Superior temporal gyrus (tissue), 1 donor: ENCODE measurements around the gene CRACDL.
"Not testable (repeated sequence)": the region's sequence is repeated elsewhere in the genome, so short reads cannot be mapped to it uniquely, and the experiment has no call there.

Experiments
- DNase-seq: peaks from one replicate; pipeline ENCODE4 v3.0.0-alpha.2; 2016; ENCODE audit errors: extremely low spot score

Gene CRACDL

DNA sequence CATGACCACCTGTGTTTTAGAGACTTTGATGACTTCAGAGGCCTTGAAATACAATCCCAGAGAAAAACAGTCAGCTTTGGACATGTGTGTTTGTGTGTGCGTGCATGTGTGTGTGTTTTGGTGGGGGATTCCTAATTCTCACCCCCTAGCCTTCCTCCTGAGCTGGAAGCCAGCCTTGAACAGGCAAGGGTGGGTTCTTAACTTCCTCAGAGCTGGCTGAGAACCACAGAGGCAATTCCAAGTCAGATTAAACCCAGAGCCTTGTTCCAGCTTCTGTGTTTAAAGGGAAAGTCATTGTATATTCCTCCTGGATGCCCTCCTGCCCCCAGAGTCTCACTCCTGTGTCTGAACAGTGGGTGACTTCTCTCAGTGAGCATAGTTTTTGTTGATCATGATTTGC lies 159.9 kb downstream of the CRACDL start:
- no peak for DNase-seq

DNA sequence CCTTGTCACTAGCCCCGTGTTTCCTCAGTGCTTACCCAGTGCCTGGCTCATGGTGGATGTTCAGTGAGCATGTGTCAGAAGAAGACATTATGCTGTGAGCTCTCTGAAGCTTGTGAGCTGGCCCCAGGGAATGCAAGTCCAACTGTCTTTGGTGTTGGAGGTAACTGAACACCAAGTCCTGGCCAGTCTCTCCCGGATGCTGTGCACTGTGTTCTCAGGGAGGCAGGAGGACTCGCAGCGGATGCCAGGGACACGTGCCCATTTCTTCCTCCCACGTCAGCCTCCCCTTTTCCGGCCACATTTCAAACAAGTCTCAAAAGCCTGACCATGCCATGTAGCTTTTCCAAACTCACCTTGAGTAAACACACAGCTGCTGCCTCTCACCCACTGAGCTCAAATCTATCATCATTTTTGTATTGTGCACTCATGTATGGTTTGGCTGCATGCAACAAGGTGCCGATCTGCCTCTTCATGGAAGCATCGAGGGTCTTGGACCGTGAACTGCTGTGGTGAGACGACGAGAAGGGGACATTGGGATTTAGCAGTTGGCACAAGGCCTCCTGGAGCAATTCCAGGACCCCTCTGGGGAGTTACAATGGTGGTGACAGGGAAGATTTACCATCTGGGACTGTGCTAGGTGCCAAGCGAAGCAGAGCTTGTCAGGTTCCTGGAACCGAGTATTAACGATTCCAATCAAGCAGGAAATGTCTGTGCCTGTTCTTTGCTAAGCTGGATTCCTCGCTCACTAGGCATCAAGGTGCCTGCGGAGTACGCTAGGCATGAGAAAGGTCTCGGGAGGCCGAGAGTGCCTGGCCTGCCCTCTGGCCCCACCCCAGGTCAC lies 160.7 kb downstream of the CRACDL start:
- DNase-seq, result no peak

DNA sequence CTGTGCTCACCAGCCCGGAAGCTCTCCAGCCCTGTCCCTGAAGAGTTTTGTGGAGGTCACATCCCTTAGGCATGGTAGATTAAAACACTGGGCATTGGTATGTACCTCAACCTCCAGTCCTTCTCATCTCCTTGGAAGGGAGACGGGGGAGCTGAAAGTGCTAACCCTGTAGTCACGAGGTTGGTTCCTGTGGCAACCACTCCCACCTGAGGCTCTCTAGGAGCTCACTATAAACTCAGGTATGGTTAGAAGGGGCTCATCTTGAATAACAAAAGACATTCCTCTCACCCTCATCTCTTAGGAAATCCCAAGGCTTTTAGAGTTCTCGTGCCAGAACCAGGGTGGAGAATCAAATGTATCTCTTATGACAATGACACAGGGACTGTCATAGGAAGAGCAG lies 162.1 kb downstream of the CRACDL start:
- no peak for DNase-seq

DNA sequence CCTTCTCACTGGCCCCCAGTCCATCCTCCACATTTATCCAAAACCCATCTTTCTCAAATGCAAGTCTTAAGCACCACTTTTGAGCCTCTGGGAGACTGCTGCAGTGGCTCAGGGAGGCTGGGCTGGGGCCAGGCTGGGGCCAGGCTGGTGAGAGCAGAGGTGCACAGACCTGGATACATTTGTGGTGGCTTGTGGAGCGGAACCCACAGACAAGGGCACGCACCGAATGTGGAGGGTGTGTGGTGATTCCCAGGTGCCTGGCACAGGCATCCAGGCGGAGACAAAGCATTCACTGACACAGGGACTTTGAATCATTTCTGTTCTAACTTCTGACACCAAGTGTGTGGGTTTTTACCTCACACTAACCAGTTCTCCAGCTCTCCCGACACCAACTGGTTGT lies 162.9 kb downstream of the CRACDL start:
- DNase-seq, result no peak

DNA sequence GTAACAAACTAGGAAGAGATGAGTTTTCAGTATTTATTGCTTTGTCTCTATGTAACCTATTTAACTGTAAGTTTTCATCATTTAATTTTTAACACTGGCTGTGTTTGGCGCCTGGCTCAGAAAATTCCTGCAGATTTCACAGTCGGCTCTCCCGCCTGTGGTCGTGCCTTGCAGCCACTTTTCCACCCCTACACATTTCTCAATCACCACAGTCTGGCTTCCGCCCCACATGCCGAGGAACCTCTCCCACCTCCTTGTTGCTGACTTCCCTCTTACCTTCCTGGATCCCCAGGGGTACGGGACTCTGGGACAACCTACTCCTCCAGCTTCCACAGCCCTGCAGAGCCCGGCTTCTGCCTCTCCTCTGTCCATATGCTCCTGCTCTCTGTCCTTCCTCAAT lies 163.5 kb downstream of the CRACDL start:
- no peak for DNase-seq

DNA sequence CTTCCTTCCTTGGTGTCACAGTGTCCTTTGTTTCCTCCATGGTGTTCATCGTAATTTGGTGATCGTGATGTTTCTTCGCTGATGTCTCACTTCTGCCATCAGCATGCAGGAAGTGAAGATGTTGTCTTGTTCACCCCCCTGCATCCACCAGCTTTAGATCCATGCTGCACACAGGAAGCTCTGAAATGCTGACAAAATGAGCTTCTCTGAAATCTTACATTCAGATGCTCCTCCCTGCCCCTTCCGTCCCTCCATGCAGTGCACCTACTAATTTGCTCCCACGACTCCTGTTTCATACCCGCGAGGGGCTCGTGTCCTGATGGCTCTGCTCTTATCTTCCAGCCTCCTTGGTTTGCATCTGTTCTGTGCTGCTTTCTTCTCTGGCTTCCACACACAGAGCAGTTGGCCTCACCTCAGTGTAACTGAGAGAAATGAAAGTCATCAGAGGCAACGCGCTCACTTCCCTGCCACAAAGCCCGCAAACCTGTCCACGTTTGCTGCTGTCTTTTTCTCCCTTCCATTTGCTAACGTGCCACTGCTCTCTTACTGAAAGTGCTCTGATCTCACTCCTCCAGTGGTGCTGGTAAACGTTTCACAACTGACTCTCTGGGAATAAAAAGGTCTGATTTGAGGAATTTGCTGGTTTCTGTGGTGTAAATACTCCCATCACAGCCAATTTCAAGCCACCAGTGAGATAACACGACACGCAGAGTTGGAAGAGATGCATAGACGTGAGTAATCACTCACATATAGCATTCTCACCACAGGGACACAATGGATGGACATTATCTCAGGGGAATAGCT lies 164.1 kb downstream of the CRACDL start:
- DNase-seq, result no peak

DNA sequence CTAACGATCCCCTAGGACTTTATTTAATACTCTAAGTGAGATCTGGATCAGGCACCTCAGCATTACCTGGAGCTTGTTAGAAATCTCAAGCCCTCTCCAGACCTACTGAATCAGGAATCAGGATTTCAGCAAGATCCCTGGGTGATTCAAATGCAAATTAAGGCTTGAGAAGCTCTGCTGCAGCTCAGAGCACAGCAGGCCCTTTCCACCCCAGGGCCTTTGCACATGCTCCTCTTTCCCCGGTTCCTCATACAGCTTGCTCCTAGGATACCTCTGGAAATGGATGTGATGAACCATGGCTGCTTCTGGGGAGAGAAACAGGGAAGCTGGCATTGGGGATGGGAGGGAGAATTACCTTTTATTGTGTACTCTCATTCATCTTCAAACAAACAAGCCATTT lies 164.8 kb downstream of the CRACDL start:
- DNase-seq, result no peak

DNA sequence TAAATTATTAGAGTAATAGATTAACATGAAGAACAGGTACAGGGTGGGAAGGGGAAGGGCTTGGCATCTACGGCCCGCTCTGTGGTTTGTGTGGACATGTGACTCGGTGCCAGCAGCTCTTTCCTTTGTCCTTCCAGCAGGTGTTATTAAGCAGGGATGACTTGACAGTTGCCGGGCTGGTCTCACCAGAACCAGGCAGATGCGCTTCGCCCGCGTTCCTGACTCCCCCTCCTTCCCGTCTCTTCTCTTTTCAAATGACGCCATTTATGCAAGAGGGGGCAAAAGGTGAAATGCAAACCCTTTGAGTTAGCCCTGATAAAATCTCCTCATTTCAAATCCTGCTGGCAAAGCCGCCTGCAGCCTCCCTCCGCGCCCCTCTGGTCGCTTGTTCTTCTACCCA lies 166.2 kb downstream of the CRACDL start:
- DNase-seq, result no peak

DNA sequence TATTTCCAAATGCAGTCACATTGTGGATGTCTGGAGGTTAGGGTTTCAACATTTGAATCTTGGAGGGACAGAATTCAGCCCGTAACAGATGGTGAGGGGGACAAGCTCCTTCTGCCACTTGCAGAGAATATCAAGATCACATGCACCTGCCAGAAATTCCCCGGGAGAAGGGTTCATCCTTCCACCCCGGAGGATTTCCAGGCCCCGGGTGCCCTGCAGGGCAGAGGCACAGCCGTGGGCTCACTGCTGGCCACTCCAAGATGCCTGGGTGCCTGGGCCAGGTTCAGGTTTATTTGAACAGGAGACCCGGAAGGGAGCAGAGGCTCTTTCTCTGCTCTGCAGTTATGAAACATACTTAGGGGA lies 166.9 kb downstream of the CRACDL start:
- DNase-seq, result no peak

DNA sequence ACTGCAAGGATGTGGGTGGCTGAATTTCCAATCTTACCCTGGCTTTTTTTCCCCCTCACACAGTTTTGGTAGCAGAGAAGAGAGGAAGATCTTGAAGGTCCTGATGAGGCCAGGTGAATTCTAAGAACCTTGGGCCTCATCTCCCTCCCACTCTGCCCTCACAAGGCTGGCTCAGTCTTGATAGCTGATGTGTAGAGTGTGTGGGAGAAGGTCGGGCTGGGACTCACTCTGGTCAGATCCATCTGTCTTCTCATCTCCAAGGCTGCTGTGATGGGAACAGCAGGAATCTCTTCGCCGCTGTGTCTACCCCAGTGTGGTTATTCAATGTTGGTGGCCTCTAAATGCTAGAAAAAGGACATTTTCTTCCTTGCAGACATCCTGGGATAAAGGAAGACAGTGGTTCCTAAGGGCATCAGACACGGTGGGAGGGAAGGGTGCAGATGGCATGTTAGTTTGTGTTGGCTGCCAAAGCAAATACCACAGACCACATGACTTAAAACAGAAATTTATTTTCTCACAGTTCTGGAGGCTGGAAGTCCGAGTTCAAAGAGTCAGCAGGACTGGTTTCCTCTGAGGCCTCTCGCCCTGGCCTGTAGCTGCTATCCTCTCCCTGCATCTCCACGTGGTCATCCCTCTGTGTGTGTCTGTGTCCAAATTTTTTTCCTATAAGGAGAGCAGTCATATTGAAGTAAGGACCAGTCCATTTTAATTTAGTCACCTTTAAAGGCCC lies 167.5 kb downstream of the CRACDL start:
- no peak for DNase-seq

DNA sequence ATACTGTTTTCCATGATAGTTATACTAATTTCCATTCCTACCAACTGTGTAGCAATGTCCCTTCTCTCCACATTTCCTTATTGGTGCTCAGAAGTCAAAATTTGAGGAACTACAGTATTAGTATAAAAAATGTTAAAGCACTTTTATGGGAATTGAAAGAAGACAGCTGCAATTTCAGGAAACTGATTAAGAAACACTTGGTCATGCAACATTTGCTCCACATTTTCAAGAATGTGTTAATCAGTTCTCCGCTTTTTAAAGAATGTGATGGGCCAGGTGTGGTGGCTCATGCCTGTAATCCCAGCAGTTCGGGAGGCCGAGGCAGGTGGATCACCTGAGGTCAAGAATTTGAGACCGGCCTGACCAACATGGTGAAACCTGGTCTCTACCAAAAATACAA lies 171.5 kb downstream of the CRACDL start:
- no peak for DNase-seq

DNA sequence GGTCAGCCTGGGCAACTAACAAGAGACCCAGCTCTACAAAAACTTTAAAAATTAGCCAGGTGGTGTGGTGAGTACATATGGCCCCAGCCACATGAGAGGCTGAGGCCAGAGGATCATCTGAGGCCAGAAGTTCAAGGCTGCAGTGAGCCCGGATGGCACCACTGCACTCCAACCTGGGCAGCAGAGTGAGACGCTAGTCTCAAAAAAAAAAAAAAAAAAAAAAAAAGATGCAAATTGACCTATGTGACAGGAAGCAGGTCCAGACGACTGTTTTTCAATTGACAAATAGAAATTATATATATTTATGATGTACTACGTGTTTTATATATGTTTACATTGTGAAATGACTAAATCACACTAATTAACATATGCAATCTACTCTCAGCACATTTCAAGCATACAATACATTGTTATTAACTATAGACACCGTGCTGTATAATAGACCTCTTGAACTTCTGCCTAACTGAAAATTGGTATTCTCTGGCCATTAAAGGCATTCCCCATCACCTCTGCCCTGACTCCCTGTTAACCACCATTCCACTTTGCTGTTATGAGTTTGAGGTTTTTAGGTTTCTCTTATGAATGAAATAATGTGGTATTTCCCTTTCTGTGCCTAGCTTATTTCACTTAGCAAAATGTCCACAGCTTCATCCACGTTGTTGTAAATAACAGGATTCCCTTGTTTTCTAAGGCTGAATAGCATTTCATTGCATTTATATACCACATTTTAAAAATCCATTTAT lies 172.6 kb downstream of the CRACDL start:
- no peak for DNase-seq

DNA sequence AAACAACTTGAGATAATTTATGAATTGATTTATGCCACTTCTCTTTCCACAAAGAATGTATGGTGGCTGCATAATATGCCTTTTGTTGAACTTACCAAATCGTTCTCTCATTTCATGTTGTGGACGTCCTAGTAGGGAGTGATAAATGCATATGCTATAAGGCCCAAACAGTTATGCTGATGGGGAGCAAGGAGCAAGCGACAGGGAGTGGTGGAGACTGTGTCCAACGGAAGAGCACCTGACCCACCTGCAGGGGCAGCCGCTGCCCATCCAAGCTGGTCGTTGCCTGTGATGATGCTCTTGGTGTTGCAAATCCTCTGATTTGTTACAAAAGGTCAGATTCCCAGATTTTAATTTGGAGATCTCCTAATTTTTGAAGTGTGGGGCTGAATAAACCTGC lies 174.1 kb downstream of the CRACDL start:
- DNase-seq, result no peak

DNA sequence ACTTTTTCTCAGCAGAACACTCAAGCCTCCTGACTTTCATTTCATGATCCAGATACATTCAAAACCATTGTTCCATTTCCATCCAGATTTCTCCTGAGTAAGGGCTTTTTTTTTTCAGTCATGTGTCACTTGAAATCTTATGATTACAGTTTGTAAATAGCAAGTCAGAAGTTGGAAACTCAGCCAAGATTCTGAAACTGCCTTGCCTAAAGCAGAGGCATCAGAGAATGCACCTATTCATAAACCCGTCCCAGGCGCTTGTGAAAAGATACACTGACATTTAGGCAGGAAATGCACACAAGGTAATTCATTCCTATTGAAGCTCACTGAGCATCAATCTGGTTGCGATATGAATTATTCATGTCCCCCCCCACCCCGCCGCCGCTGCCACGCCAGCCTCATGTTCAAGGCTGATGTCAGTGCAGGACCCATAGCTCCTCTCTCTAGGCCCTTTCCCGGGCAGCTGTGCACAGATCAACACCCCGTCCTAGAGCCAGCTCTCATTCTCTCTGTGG lies 174.7 kb downstream of the CRACDL start:
- DNase-seq, result peak; percentile 48

DNA sequence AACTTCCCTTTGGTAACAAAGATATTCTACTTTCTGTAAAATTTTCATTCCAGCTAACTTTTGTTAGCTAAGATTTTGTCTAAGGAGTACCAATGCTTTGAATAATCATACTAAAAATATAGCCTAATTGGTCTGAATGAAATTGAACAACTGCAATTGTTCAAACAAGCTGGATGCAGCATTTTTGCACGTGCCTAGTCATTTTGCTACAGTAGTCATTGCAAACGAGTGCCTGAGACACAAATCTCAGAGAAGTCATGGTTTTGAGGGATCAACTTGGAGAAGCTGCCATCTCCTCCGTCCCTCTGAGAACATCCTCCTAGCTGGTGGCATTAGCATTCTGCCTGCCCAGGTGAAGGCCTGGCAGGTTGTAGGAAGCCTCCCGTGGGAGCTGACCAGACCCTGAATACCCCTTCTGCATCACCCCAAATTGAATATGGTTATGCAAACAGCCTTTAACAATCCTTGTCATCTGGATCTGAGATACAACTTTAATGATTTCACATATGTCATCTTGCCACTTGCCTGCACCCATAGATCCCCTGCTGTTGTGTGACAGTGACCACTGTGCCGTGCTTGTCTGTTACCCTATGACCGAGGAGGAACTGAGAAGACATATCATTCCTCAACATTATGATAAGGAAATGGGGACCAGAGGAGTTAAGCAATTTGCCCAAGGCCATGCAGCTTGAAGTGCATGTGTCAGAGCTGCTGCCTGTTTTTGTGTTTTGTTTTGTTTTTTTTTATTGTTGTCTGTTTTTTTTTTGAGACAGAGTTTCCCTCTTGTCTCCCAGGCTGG lies 176.0 kb downstream of the CRACDL start:
- no peak for DNase-seq

DNA sequence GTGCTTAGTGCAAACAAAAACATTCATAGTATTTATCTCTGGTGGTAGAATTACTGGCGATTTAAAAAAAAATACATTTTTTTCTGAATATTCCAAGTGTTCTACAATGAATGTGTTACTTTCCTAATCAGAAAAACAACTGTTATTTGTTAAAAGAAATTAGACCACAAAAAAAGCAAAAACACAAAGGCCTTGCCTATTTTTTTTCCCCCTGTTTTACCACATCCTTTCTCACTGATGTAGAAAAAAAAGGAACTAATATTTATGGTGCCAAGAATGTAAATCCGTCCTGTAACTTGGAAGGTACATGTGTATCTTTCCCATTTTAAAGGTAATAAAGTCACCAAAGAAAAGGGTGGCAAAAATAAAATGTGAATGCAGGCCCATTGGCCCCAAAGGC lies 176.7 kb downstream of the CRACDL start:
- DNase-seq, result no peak

DNA sequence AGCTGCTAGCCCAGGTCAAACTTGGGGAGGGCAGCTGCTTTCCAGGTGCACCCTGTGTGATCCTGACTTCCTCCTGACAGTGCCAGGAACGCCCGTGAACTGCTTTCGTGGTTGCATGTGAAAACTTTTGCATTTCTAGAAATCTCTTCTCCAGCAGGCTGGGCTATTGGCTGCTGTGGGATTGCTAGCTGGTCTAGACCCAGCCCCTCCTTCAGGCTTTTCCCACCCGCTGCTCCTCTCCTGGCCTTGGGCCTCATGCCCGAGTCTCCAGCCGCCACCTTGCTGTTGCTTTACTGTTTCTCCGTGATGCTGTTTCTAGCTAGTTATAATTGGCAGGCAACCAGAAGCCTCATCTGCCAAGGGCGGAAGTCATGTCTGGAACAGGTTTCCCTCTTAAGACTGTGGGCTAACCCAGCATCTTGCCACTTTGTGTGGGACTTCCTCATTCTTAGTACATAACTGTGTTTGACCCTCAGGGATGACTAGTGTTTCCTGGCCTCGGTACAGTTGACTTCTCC lies 178.1 kb downstream of the CRACDL start:
- peak; percentile 52 for DNase-seq

DNA sequence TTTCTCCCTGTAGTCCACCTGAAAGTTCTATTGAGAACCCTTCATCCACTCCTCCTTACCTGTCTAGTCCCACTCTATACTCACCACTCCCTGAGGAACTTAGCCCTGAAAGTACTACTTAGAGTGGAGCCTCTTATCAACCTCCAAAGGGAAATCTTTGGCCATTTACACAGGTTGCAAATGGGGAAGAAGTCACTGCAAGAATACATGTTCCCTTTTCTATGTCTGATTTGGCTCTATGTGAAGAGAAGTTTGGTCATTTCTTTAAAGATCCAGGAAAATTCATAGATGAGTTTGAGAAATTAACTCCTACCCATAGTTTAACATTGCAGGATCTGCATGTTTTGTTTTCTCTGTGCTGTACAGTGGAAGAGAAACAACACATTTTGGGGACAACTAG lies 182.2 kb downstream of the CRACDL start:
- no peak for DNase-seq

DNA sequence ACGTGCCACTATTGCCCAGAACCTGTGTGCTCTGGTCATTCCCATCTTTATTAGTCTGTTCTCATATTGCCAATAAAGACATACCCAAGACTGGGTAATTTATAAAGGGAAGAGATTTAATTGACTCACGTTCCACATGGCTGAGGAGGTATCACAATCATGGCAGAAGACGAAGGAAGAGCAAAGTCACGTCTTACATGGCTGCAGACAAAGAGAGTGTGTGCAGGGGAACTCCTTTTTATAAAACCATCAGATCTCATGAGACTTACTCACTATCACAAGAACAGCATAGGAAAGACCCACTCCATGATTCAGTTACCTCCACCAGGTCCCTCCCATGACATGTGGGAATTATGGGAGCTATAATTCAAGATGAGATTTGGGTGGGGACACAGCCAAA lies 183.3 kb downstream of the CRACDL start:
- not testable (repeated sequence) for DNase-seq

DNA sequence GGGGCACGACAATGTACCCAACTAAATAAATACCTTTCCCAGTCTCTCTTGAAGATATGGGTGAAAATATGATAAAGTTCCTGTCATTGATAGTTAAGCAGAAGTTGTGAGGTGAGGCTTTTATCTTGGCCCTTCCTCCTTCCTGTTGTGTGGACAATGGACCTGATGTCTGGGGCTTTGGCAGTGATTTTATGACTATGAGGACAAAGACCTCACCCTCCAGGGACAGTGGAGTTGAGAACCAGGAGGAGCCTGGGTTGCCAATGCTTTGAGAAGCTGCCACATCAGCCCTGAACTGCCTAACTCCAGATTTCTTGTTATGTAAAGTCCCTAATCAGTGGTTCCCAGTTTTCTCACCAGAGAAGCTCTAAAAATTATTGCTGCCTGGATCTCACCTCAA lies 184.3 kb downstream of the CRACDL start:
- no peak for DNase-seq
